GM23338 (cell line): ENCODE measurements around the gene FKBP5. TPM values are rescaled to one million over a fixed set of nuclear protein-coding genes. Genes with fewer than 3 reads are reported as not detected.

Experiments
- ATAC-seq: fragments of 200-7000 bp; cut with Tn5 transposase; 3 replicates; pipeline ENCODE4 v1.9.1; 2020
- DNase-seq: peaks from one replicate; pipeline ENCODE4 v3.0.0-alpha.2; 2015; ENCODE audit warnings: low spot score
- H2AFZ ChIP-seq: fragments of 200-600 bp; sonication (generic); 2 replicates; pipeline ENCODE4 v1.8.0; 2016; ENCODE audit warnings: antibody characterized with exemption, mild to moderate bottlenecking, moderate library complexity
- H3F3A ChIP-seq: fragments of 200-600 bp; sonication (generic); replicated peaks from 2 replicates; pipeline ENCODE4 v1.8.0; 2017; ENCODE audit warnings: antibody characterized with exemption, mixed run types, low read depth
- H3K27ac ChIP-seq: fragments of 200-600 bp; sonication (generic); 2 replicates; pipeline ENCODE4 v1.6.1; 2016; ENCODE audit warnings: low read depth
- H3K27me3 ChIP-seq: fragments of 200-600 bp; sonication (generic); 2 replicates; pipeline ENCODE4 v1.8.0; 2016; ENCODE audit warnings: mild to moderate bottlenecking, mixed run types, moderate library complexity; ENCODE audit not compliant: insufficient read depth
- H3K36me3 ChIP-seq: fragments of 200-600 bp; sonication (generic); 2 replicates; pipeline ENCODE4 v1.8.0; 2016; ENCODE audit warnings: mild to moderate bottlenecking; ENCODE audit not compliant: insufficient read depth
- H3K4me1 ChIP-seq: fragments of 200-600 bp; sonication (generic); 2 replicates; pipeline ENCODE4 v1.8.0; 2016; ENCODE audit warnings: mild to moderate bottlenecking, moderate library complexity; ENCODE audit not compliant: insufficient read depth
- H3K4me2 ChIP-seq: fragments of 200-600 bp; sonication (generic); 2 replicates; pipeline ENCODE4 v1.7.1; 2017; ENCODE audit warnings: mixed run types
- H3K4me3 ChIP-seq: fragments of 200-600 bp; sonication (generic); 2 replicates; pipeline ENCODE4 v1.6.1; 2016; ENCODE audit warnings: mixed run types
- H3K79me2 ChIP-seq: fragments of 200-600 bp; sonication (generic); replicated peaks from 2 replicates; pipeline ENCODE4 v1.8.0; 2017; ENCODE audit warnings: mild to moderate bottlenecking; ENCODE audit not compliant: insufficient read depth
- H3K9me2 ChIP-seq: fragments of 200-600 bp; sonication (generic); 2 replicates; pipeline ENCODE4 v1.8.0; 2017; ENCODE audit not compliant: insufficient read depth
- H4K20me1 ChIP-seq: fragments of 200-600 bp; sonication (generic); replicated peaks from 2 replicates; pipeline ENCODE4 v1.8.0; 2017; ENCODE audit warnings: mild to moderate bottlenecking; ENCODE audit not compliant: insufficient read depth
- H3K27ac Mint-ChIP-seq: 2 replicates; pipeline ENCODE4 v1.8.0; 2020; ENCODE audit warnings: inconsistent platforms, mild to moderate bottlenecking, moderate library complexity, mixed read lengths
- H3K27me3 Mint-ChIP-seq: 3 replicates; pipeline ENCODE4 v1.8.0; 2022; ENCODE audit warnings: low read depth, mild to moderate bottlenecking, moderate library complexity, mixed read lengths, inconsistent platforms; ENCODE audit not compliant: insufficient read depth, poor library complexity
- H3K36me3 Mint-ChIP-seq: 3 replicates; pipeline ENCODE4 v1.8.0; 2021; ENCODE audit warnings: low read depth, mild to moderate bottlenecking, inconsistent platforms, moderate library complexity, mixed read lengths
- H3K4me1 Mint-ChIP-seq: 3 replicates; pipeline ENCODE4 v1.8.0; 2020; ENCODE audit warnings: mild to moderate bottlenecking, inconsistent platforms, mixed read lengths
- H3K4me3 Mint-ChIP-seq: 3 replicates; pipeline ENCODE4 v1.8.0; 2021; ENCODE audit warnings: moderate library complexity, mild to moderate bottlenecking, inconsistent platforms, mixed read lengths
- H3K9me3 Mint-ChIP-seq: 3 replicates; pipeline ENCODE4 v1.8.0; 2020; ENCODE audit warnings: moderate library complexity, mild to moderate bottlenecking, inconsistent platforms, mixed read lengths
- CREB1 ChIP-seq: fragments of 250-450 bp; sonication (Bioruptor Pico); IDR thresholded peaks from 2 replicates; pipeline ENCODE4 v1.5.0; 2020; ENCODE audit warnings: low read depth, mild to moderate bottlenecking, moderate library complexity
- CTCF ChIP-seq, 2 experiments: fragments of 200-600 bp in 1 of 2; sonication (generic) in 1 of 2; conservative IDR thresholded peaks; 2 replicates each; pipeline versions ENCODE4 v1.5.1 to v1.6.1; 2016 to 2017; ENCODE audit warnings: antibody characterized with exemption in 2 of 2, low read depth in 2 of 2, mild to moderate bottlenecking in 2 of 2, moderate library complexity in 1 of 2
- ETS1 ChIP-seq: IDR thresholded peaks from 2 replicates; pipeline ENCODE4 v1.6.1; 2016; ENCODE audit warnings: antibody characterized with exemption
- EZH2 ChIP-seq: fragments of 200-600 bp; sonication (generic); IDR thresholded peaks from one replicate; pipeline ENCODE4 v1.8.0; 2017; ENCODE audit warnings: antibody characterized with exemption, mild to moderate bottlenecking, low read depth; ENCODE audit not compliant: unreplicated experiment
- EZH2phosphoT487 ChIP-seq: fragments of 200-600 bp; sonication (generic); IDR thresholded peaks from one replicate; pipeline ENCODE4 v1.8.1; 2018; ENCODE audit warnings: antibody characterized with exemption; ENCODE audit not compliant: unreplicated experiment
- JUNB ChIP-seq: IDR thresholded peaks from one replicate; pipeline ENCODE4 v1.6.1; 2016; ENCODE audit warnings: antibody characterized with exemption; ENCODE audit not compliant: unreplicated experiment
- NANOG ChIP-seq: IDR thresholded peaks from 2 replicates; pipeline ENCODE4 v1.6.1; 2016; ENCODE audit warnings: antibody characterized with exemption, borderline replicate concordance
- POLR2AphosphoS5 ChIP-seq: IDR thresholded peaks from 2 replicates; pipeline ENCODE4 v1.6.1; 2016; ENCODE audit warnings: antibody characterized with exemption, low read depth
- REST ChIP-seq: IDR thresholded peaks from one replicate; pipeline ENCODE4 v1.6.1; 2018; ENCODE audit warnings: antibody characterized with exemption; ENCODE audit not compliant: unreplicated experiment
- STAT1 ChIP-seq: IDR thresholded peaks from one replicate; pipeline ENCODE4 v1.6.1; 2016; ENCODE audit warnings: antibody characterized with exemption; ENCODE audit not compliant: unreplicated experiment
- ZNF114 ChIP-seq: fragments of 250-450 bp; sonication (Bioruptor Pico); IDR thresholded peaks from 2 replicates; pipeline ENCODE4 v1.5.0; 2020; ENCODE audit warnings: mild to moderate bottlenecking, moderate library complexity
- ZNF331 ChIP-seq: fragments of 250-450 bp; sonication (Bioruptor Pico); IDR thresholded peaks from 2 replicates; pipeline ENCODE4 v1.5.0; 2020; ENCODE audit warnings: low read depth, mild to moderate bottlenecking, moderate library complexity
- ZNF462 ChIP-seq: fragments of 250-450 bp; sonication (Bioruptor Pico); IDR thresholded peaks from 2 replicates; pipeline ENCODE4 v1.5.0; 2020; ENCODE audit warnings: mild to moderate bottlenecking, moderate library complexity
- polyA plus RNA-seq: library from polyadenylated mRNA; unstranded; fragments of >200 nt; fragmentation: Nextera tagmentation; extraction: Ambion mirVana; gene quantifications from 2 replicates; pipeline ENCODE4 v1.2.1, GENCODE V29; 2016
- total RNA-seq: library from RNA; depleted of rRNA; stranded (reverse); fragments of >200 nt; shearing (Covaris generic); gene quantifications from 2 replicates; pipeline ENCODE4 v1.2.3, GENCODE V29; 2014

Gene FKBP5
- total and polyA plus RNA-seq, 2 experiments from 2014 or later: 19.8 to 28.6 TPM

GRCh38 chr6:35678021-35678654 lies 10.6 kb downstream of the FKBP5 start:
- peaks cover 84% of the 10 kb centered on the region for H3K79me2 ChIP-seq
- H3K9me2 ChIP-seq: no peaks in the 10 kb centered on the region
- H3K27me3 ChIP-seq: no peaks in the 10 kb centered on the region
- no peaks in the 10 kb centered on the region for H3F3A ChIP-seq
- Mint-ChIP-seq H3K4me3 (no peak overlapping the region), H3K27me3 (peaks cover 2% of the 10 kb centered on the region), H3K36me3 (no peaks in the 10 kb centered on the region; the same call in 1 of the 3 replicates), H3K27ac (no peak overlapping the region), H3K4me1 (peaks cover 24% of the 10 kb centered on the region), H3K9me3 (no peaks in the 10 kb centered on the region)
- H3K27ac ChIP-seq: no peak overlapping the region
- ATAC-seq (no peak; the same call in 2 of the 3 replicates), DNase-seq (no peak)
- peaks cover 5% of the 10 kb centered on the region; the same call in 1 of the 2 replicates for H4K20me1 ChIP-seq
- TF ChIP-seq REST: no peak
- no peak for TF ChIP-seq ZNF462 (CRISPR knock-in tag)
- TF ChIP-seq POLR2AphosphoS5: no peak
- no peak for TF ChIP-seq CTCF (conservative IDR thresholded peaks at IDR 0.05; ENCODE audit: low read depth in 2 of 2)
- TF ChIP-seq ZNF114: no peak
- no peak for TF ChIP-seq EZH2phosphoT487
- no peak for TF ChIP-seq JUNB
- TF ChIP-seq ZNF331: no peak
- no peak for TF ChIP-seq NANOG
- TF ChIP-seq STAT1: no peak
- no peak for TF ChIP-seq EZH2
- TF ChIP-seq ETS1: no peak
- no peak for TF ChIP-seq CREB1
- H2AFZ ChIP-seq: no peak overlapping the region
- no peak overlapping the region for H3K4me3 ChIP-seq
- peaks cover 10% of the 10 kb centered on the region for H3K4me1 ChIP-seq
- H3K36me3 ChIP-seq: no peaks in the 10 kb centered on the region
- H3K4me2 ChIP-seq: 0 out of 2 replicates have a peak overlapping the region, but pooled peaks have one; percentile 22
